WTC11 (cell line): Measurements from ENCODE around the gene CCM2L. TPM values are rescaled to one million over a fixed set of nuclear protein-coding genes. Genes with fewer than 3 reads are reported as not detected.

Experiments
- ATAC-seq: fragments of 200-7000 bp; cut with Tn5 transposase; 2 replicates; pipeline ENCODE4 v1.10.0; 2021; ENCODE audit warnings: mild to moderate bottlenecking, moderate library complexity
- CTCF ChIA-PET: fragments of 300-600 bp; sonication (Branson Sonifier 250); formaldehyde crosslinking; loops from one replicate; lab custom pipeline; 2021; ENCODE audit warnings: antibody characterized with exemption; lab: Charles Lee
- POLR2A ChIA-PET: fragments of 350-600 bp; sonication (Branson Sonifier 250); formaldehyde crosslinking; loops from one replicate; lab custom pipeline; 2021; ENCODE audit warnings: antibody characterized with exemption; lab: Charles Lee
- DNase-seq: peaks from one replicate; pipeline ENCODE4 v3.0.0; 2021; ENCODE audit warnings: low spot score
- H3K27ac Mint-ChIP-seq: 2 replicates; pipeline ENCODE4 v1.8.0; 2021; ENCODE audit warnings: mixed read lengths
- H3K27me3 Mint-ChIP-seq: 2 replicates; pipeline ENCODE4 v1.8.0; 2021; ENCODE audit warnings: low read depth, mild to moderate bottlenecking, moderate library complexity, mixed read lengths
- H3K36me3 Mint-ChIP-seq: 2 replicates; pipeline ENCODE4 v1.8.0; 2021; ENCODE audit warnings: mixed read lengths
- H3K4me1 Mint-ChIP-seq: 2 replicates; pipeline ENCODE4 v1.8.0; 2022; ENCODE audit warnings: mixed read lengths
- H3K4me3 Mint-ChIP-seq: 2 replicates; pipeline ENCODE4 v1.8.0; 2021; ENCODE audit warnings: mild to moderate bottlenecking, moderate library complexity, mixed read lengths
- H3K9me3 Mint-ChIP-seq: 2 replicates; pipeline ENCODE4 v1.8.0; 2021; ENCODE audit warnings: mixed read lengths
- FOXK1 ChIP-seq: sonication (generic); formaldehyde crosslinking; IDR thresholded peaks from 2 replicates; pipeline ENCODE4 v1.8.0; 2022; ENCODE audit warnings: mild to moderate bottlenecking, moderate library complexity, missing genetic modification reagents
- FOXP1 ChIP-seq: sonication (generic); formaldehyde crosslinking; IDR thresholded peaks from 2 replicates; pipeline ENCODE4 v1.8.0; 2022; ENCODE audit warnings: missing genetic modification reagents, mild to moderate bottlenecking, moderate library complexity, borderline replicate concordance
- HMGA2 ChIP-seq: fragments of 250-450 bp; sonication (Bioruptor Pico); IDR thresholded peaks from 2 replicates; pipeline ENCODE4 v1.4.0; 2021; ENCODE audit warnings: mild to moderate bottlenecking, moderate library complexity
- JAZF1 ChIP-seq: fragments of 250-450 bp; sonication (Bioruptor Pico); IDR thresholded peaks from 2 replicates; pipeline ENCODE4 v1.9.0; 2021; ENCODE audit warnings: moderate library complexity, mild to moderate bottlenecking, inconsistent platforms
- KAT7 ChIP-seq: sonication (generic); formaldehyde crosslinking; IDR thresholded peaks from 2 replicates; pipeline ENCODE4 v1.8.1; 2023; ENCODE audit warnings: missing genetic modification reagents, mild to moderate bottlenecking, borderline replicate concordance
- NFE2L1 ChIP-seq: sonication (generic); formaldehyde crosslinking; IDR thresholded peaks from 2 replicates; pipeline ENCODE4 v1.8.1; 2023; ENCODE audit warnings: missing genetic modification reagents
- NFYB ChIP-seq: sonication (generic); formaldehyde crosslinking; conservative IDR thresholded peaks from 2 replicates; pipeline ENCODE4 v1.8.0; 2022; ENCODE audit warnings: low read depth, missing genetic modification reagents
- OVOL2 ChIP-seq: fragments of 250-450 bp; sonication (Bioruptor Pico); IDR thresholded peaks from 2 replicates; pipeline ENCODE4 v1.9.0; 2021; ENCODE audit warnings: mild to moderate bottlenecking, borderline replicate concordance
- PRRX2 ChIP-seq: fragments of 250-450 bp; sonication (Bioruptor Pico); IDR thresholded peaks from 2 replicates; pipeline ENCODE4 v1.8.0; 2021; ENCODE audit warnings: mild to moderate bottlenecking
- SOX15 ChIP-seq: fragments of 250-450 bp; sonication (Bioruptor Pico); IDR thresholded peaks from 2 replicates; pipeline ENCODE4 v1.9.0; 2021; ENCODE audit warnings: mild to moderate bottlenecking
- SP1 ChIP-seq: sonication (generic); formaldehyde crosslinking; conservative IDR thresholded peaks from 2 replicates; pipeline ENCODE4 v1.8.1; 2022; ENCODE audit warnings: missing genetic modification reagents
- TEAD1 ChIP-seq: sonication (generic); formaldehyde crosslinking; IDR thresholded peaks from 2 replicates; pipeline ENCODE4 v1.8.0; 2022; ENCODE audit warnings: mild to moderate bottlenecking, missing genetic modification reagents
- ZNF423 ChIP-seq: fragments of 250-450 bp; sonication (Bioruptor Pico); IDR thresholded peaks from 2 replicates; pipeline ENCODE4 v2.1.2; 2022; ENCODE audit warnings: mild to moderate bottlenecking, moderate library complexity
- total RNA-seq: library from RNA; stranded (reverse); gene quantifications from 3 replicates; pipeline ENCODE4 v1.2.3, GENCODE V29; 2021
- TF ChIP-seq, protein P1 (sequence below): sonication (generic); formaldehyde crosslinking; IDR thresholded peaks from 2 replicates; pipeline ENCODE4 v1.8.1; 2023; ENCODE audit warnings: mild to moderate bottlenecking, missing genetic modification reagents, borderline replicate concordance
- TF ChIP-seq, protein P2 (sequence below): sonication (generic); formaldehyde crosslinking; IDR thresholded peaks from 2 replicates; pipeline ENCODE4 v1.8.0; 2022; ENCODE audit warnings: missing genetic modification reagents
- TF ChIP-seq, protein P3 (sequence below): fragments of 250-450 bp; sonication (Bioruptor Pico); IDR thresholded peaks from 2 replicates; pipeline ENCODE4 v2.1.2; 2022; ENCODE audit warnings: mild to moderate bottlenecking, moderate library complexity
- TF ChIP-seq, protein P4 (sequence below): sonication (generic); formaldehyde crosslinking; IDR thresholded peaks from 2 replicates; pipeline ENCODE4 v1.8.1; 2022; ENCODE audit warnings: low read depth, missing genetic modification reagents, borderline replicate concordance
- TF ChIP-seq, protein P5 (sequence below): sonication (generic); formaldehyde crosslinking; IDR thresholded peaks from 2 replicates; pipeline ENCODE4 v1.8.1; 2023; ENCODE audit warnings: mild to moderate bottlenecking, missing genetic modification reagents, moderate library complexity

Gene CCM2L
- total RNA-seq, 1 experiment from 2014 or later: 7.8 TPM

DNA sequence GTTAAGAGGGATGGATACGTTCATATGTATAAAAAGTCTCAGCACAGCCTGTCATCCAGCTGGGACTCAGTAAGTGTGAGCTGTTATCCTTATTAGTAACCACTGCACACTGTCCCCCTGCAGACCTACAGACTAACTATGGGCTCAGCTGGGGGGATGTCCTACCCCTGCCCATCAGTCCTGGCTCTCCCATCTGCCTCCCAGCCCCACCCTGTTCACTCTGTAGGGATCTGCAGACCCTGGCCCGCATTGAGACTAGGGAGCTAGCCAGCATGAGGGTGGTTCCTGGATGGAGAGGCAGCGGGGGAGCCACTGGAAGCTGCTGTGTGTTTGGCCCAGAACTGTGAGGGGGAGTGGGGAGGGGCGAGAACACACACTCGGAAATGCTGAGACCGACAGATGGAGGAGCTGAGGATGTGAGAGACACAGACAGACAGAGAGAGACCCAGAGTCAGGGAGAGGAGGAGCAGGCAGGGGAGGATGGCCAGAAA lies 25.2 kb upstream of the CCM2L start (continued):
- TF ChIP-seq, protein P1, sequence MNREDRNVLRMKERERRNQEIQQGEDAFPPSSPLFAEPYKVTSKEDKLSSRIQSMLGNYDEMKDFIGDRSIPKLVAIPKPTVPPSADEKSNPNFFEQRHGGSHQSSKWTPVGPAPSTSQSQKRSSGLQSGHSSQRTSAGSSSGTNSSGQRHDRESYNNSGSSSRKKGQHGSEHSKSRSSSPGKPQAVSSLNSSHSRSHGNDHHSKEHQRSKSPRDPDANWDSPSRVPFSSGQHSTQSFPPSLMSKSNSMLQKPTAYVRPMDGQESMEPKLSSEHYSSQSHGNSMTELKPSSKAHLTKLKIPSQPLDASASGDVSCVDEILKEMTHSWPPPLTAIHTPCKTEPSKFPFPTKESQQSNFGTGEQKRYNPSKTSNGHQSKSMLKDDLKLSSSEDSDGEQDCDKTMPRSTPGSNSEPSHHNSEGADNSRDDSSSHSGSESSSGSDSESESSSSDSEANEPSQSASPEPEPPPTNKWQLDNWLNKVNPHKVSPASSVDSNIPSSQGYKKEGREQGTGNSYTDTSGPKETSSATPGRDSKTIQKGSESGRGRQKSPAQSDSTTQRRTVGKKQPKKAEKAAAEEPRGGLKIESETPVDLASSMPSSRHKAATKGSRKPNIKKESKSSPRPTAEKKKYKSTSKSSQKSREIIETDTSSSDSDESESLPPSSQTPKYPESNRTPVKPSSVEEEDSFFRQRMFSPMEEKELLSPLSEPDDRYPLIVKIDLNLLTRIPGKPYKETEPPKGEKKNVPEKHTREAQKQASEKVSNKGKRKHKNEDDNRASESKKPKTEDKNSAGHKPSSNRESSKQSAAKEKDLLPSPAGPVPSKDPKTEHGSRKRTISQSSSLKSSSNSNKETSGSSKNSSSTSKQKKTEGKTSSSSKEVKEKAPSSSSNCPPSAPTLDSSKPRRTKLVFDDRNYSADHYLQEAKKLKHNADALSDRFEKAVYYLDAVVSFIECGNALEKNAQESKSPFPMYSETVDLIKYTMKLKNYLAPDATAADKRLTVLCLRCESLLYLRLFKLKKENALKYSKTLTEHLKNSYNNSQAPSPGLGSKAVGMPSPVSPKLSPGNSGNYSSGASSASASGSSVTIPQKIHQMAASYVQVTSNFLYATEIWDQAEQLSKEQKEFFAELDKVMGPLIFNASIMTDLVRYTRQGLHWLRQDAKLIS (CRISPR knock-in tag): no peak
- TF ChIP-seq, protein P2, sequence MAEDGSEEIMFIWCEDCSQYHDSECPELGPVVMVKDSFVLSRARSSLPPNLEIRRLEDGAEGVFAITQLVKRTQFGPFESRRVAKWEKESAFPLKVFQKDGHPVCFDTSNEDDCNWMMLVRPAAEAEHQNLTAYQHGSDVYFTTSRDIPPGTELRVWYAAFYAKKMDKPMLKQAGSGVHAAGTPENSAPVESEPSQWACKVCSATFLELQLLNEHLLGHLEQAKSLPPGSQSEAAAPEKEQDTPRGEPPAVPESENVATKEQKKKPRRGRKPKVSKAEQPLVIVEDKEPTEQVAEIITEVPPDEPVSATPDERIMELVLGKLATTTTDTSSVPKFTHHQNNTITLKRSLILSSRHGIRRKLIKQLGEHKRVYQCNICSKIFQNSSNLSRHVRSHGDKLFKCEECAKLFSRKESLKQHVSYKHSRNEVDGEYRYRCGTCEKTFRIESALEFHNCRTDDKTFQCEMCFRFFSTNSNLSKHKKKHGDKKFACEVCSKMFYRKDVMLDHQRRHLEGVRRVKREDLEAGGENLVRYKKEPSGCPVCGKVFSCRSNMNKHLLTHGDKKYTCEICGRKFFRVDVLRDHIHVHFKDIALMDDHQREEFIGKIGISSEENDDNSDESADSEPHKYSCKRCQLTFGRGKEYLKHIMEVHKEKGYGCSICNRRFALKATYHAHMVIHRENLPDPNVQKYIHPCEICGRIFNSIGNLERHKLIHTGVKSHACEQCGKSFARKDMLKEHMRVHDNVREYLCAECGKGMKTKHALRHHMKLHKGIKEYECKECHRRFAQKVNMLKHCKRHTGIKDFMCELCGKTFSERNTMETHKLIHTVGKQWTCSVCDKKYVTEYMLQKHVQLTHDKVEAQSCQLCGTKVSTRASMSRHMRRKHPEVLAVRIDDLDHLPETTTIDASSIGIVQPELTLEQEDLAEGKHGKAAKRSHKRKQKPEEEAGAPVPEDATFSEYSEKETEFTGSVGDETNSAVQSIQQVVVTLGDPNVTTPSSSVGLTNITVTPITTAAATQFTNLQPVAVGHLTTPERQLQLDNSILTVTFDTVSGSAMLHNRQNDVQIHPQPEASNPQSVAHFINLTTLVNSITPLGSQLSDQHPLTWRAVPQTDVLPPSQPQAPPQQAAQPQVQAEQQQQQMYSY (CRISPR knock-in tag): no peak
- TF ChIP-seq ZNF423 (CRISPR knock-in tag): no peak
- TF ChIP-seq OVOL2 (CRISPR knock-in tag): no peak
- TF ChIP-seq FOXK1 (CRISPR knock-in tag): no peak
- TF ChIP-seq, protein P3, sequence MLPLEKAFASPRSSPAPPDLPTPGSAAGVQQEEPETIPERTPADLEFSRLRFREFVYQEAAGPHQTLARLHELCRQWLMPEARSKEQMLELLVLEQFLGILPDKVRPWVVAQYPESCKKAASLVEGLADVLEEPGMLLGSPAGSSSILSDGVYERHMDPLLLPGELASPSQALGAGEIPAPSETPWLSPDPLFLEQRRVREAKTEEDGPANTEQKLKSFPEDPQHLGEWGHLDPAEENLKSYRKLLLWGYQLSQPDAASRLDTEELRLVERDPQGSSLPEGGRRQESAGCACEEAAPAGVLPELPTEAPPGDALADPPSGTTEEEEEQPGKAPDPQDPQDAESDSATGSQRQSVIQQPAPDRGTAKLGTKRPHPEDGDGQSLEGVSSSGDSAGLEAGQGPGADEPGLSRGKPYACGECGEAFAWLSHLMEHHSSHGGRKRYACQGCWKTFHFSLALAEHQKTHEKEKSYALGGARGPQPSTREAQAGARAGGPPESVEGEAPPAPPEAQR (CRISPR knock-in tag): no peak
- no peak for TF ChIP-seq KAT7 (CRISPR knock-in tag)
- TF ChIP-seq FOXP1: no peak
- no peak for TF ChIP-seq TEAD1 (CRISPR knock-in tag)
- TF ChIP-seq SP1: no peak
- TF ChIP-seq NFE2L1: no peak
- TF ChIP-seq JAZF1 (CRISPR knock-in tag): no peak
- TF ChIP-seq, all 79 proteins: peak for 0

DNA sequence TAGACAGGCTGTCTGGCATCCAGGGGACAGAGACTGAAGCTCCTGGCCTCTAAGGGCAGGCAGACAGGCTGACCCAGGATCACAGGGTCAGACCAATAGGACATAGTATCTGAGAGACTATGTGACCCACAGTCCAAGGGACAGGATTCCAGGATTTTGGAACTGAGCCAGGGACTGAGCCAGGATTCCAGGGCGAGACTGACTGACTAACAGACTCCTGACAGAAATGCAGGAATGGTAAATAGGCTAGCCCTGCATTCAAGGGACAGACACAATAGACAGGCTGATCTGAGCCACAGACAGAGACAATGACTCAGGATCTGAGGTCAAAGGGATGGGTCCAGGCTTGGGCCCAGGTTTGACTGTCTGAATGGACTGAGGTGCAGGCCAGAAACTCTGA lies 22.5 kb upstream of the CCM2L start:
- ATAC-seq (0 out of 2 replicates have a peak, but pooled peaks have one; percentile 22), DNase-seq (no peak)
- Mint-ChIP-seq H3K27me3 (peaks cover 11% of the 10 kb centered on the region), H3K4me3 (no peak overlapping the region), H3K9me3 (no peaks in the 10 kb centered on the region), H3K4me1 (no peaks in the 10 kb centered on the region), H3K36me3 (no peaks in the 10 kb centered on the region), H3K27ac (no peak overlapping the region)
- ChIA-PET CTCF (no interaction called here), POLR2A (no interaction called here)
- TF ChIP-seq NFYB: no peak
- TF ChIP-seq HMGA2 (CRISPR knock-in tag): no peak

DNA sequence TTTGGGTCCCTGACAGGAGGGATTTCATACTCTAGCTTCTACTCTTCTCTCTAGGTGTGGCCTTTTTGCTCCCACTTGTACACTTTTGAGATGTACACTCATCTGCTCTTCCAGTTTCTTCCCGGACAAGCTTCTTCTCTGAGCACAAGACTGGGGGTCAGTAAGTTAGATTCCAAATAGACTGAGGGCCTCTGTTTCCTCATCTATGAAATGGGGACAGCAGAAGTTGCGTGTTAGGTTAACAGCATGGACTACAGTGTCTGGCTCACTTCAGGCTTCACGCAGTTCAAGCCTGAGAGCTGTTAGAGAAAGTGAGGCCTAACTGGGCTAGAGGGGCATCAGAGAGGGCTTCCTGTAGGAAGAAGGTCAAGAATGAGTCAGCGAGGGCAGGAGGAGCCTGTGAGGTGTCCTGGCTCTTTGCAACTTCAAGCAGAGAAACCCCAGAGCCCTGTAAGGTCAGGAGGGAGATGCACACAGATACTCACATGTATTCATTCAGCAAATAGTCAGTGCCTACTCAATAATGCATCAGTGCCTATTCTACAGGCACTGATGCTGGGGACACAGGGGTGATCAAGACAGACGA lies 21.7 kb upstream of the CCM2L start:
- Mint-ChIP-seq H3K9me3 (no peaks in the 10 kb centered on the region), H3K36me3 (no peaks in the 10 kb centered on the region), H3K4me3 (no peak overlapping the region), H3K27me3 (peaks cover 18% of the 10 kb centered on the region), H3K4me1 (peaks cover 4% of the 10 kb centered on the region), H3K27ac (no peak overlapping the region; the same call in 1 of the 2 replicates)
- POLR2A ChIA-PET: no interaction called here
- CTCF ChIA-PET: no interaction called here
- ATAC-seq (no peak), DNase-seq (no peak)
- TF ChIP-seq SOX15 (CRISPR knock-in tag) (no peak), PRRX2 (CRISPR knock-in tag) (no peak)
- TF ChIP-seq, protein P4, sequence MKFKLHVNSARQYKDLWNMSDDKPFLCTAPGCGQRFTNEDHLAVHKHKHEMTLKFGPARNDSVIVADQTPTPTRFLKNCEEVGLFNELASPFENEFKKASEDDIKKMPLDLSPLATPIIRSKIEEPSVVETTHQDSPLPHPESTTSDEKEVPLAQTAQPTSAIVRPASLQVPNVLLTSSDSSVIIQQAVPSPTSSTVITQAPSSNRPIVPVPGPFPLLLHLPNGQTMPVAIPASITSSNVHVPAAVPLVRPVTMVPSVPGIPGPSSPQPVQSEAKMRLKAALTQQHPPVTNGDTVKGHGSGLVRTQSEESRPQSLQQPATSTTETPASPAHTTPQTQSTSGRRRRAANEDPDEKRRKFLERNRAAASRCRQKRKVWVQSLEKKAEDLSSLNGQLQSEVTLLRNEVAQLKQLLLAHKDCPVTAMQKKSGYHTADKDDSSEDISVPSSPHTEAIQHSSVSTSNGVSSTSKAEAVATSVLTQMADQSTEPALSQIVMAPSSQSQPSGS (CRISPR knock-in tag): no peak
- TF ChIP-seq, protein P5, sequence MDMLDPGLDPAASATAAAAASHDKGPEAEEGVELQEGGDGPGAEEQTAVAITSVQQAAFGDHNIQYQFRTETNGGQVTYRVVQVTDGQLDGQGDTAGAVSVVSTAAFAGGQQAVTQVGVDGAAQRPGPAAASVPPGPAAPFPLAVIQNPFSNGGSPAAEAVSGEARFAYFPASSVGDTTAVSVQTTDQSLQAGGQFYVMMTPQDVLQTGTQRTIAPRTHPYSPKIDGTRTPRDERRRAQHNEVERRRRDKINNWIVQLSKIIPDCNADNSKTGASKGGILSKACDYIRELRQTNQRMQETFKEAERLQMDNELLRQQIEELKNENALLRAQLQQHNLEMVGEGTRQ (CRISPR knock-in tag): no peak
- TF ChIP-seq, protein P1 (CRISPR knock-in tag): no peak
